GM21447 (cell line): ENCODE results near the gene FDPS.
"Not testable (repeated sequence)": the region's sequence is repeated elsewhere in the genome, so short reads cannot be mapped to it uniquely, and the experiment has no call there.

Source experiments
- ATAC-seq: cut with Tn5 transposase; IDR thresholded peaks from one replicate; pipeline ENCODE4 v1.9.1; 2021; ENCODE audit not compliant: unreplicated experiment

Gene FDPS

GRCh38 chr1:155318082-155318481 lies 9.4 kb downstream of the FDPS start:
- ATAC-seq = no peak

GRCh38 chr1:155319536-155319935 lies 10.9 kb downstream of the FDPS start:
- ATAC-seq = no peak

- no peak for ATAC-seq
Observed at GRCh38 chr1:155320252-155320651, 11.6 kb downstream of the FDPS start.

GRCh38 chr1:155320661-155321617 lies 12.3 kb downstream of the FDPS start, which contains the start of gene RUSC1:
TSS of gene RUSC1 (plus strand) at chr1:155320894. CDS start at chr1:155321774, 880 bp downstream.
- ATAC-seq = no peak

- no peak for ATAC-seq
Observed at GRCh38 chr1:155321639-155322503, 13.2 kb downstream of the FDPS start.

- ATAC-seq = no peak
Observed at GRCh38 chr1:155322571-155322952, 13.9 kb downstream of the FDPS start.

GRCh38 chr1:155322953-155323728 lies 14.5 kb downstream of the FDPS start:
- ATAC-seq = peak; percentile 42

- ATAC-seq = peak; percentile 45
Observed at GRCh38 chr1:155323729-155324036, 15.0 kb downstream of the FDPS start.

GRCh38 chr1:155324037-155324716 lies 15.5 kb downstream of the FDPS start:
- ATAC-seq = peak; percentile 58

GRCh38 chr1:155324717-155325602 lies 16.3 kb downstream of the FDPS start:
- ATAC-seq = peak; percentile 1

GRCh38 chr1:155325603-155325893 lies 16.9 kb downstream of the FDPS start:
- ATAC-seq = no peak

GRCh38 chr1:155326020-155326526 lies 17.4 kb downstream of the FDPS start:
- no peak for ATAC-seq

- ATAC-seq = no peak
Observed at GRCh38 chr1:155326631-155327037, 18.0 kb downstream of the FDPS start.

GRCh38 chr1:155327981-155328380 lies 19.3 kb downstream of the FDPS start:
- ATAC-seq = no peak

GRCh38 chr1:155328856-155329255 lies 20.2 kb downstream of the FDPS start:
- not testable (repeated sequence) for ATAC-seq

- no peak for ATAC-seq
Observed at GRCh38 chr1:155329980-155330598, 21.4 kb downstream of the FDPS start.

GRCh38 chr1:155334962-155335361 lies 26.3 kb downstream of the FDPS start:
- no peak for ATAC-seq

- ATAC-seq = no peak
Observed at GRCh38 chr1:155339515-155340097, 30.9 kb downstream of the FDPS start.

- no peak for ATAC-seq
Observed at GRCh38 chr1:155342842-155343241, 34.2 kb downstream of the FDPS start.
